ENCODE data around the gene ELK3.

The ELK3 gene

DNA sequence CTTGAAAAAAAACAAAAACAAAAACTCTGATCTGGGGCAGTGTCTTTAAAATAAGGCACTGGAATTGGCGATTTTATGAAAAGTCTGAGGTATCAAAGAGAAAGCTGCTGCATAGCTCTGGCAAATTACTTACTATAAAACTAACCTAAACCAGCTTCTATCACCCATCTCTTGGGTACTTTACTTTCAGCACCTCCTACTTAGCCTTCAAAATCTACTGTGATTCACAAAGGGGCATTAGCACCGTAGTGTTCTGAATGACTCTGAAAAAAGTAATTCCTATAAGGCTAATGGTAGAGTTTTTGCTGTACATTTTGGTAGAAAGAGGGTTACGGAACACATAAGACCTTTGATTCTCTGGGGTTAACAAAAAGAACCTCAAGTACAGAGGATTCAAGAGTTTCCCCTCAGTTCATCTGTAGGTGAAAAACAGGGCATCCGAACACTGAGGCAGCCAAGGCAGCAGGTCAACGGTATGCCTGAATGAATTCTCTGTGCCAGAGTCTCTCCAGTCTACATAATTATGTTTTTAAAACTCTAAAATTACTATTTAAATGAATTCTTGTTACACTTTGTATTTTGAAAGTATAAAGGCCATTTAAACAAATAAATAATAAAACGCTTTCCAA, 101.5 kb downstream of the ELK3 start:
- TF ChIP-seq, protein P1, sequence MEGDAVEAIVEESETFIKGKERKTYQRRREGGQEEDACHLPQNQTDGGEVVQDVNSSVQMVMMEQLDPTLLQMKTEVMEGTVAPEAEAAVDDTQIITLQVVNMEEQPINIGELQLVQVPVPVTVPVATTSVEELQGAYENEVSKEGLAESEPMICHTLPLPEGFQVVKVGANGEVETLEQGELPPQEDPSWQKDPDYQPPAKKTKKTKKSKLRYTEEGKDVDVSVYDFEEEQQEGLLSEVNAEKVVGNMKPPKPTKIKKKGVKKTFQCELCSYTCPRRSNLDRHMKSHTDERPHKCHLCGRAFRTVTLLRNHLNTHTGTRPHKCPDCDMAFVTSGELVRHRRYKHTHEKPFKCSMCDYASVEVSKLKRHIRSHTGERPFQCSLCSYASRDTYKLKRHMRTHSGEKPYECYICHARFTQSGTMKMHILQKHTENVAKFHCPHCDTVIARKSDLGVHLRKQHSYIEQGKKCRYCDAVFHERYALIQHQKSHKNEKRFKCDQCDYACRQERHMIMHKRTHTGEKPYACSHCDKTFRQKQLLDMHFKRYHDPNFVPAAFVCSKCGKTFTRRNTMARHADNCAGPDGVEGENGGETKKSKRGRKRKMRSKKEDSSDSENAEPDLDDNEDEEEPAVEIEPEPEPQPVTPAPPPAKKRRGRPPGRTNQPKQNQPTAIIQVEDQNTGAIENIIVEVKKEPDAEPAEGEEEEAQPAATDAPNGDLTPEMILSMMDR (conservative IDR thresholded peaks at IDR 0.05), result no peak
- TF ChIP-seq ZFX (IDR thresholded peaks at IDR 0.05), result no peak
- H3K27ac ChIP-seq, result no peak overlapping the region

DNA sequence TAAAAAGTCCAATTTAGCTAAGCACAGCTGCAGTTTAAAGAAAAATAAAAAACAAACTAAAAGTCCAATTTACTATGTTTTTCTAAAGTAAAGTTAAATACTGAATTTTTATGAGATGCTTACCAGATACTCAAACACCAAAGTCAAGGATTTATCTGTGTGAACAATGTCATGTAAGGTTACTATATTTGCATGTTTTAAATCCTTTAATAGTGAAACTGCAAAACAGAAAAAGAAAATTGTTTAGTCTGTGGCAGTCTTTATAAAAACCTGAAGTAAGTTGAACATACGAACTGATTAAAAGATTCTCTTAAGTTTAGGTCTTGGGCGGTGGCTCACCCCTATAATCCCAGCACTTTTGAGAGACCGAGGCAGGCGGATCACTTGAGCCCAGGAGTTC, 103.3 kb downstream of the ELK3 start:
- no peak overlapping the region for H3K27ac ChIP-seq
- TF ChIP-seq, protein P1 (conservative IDR thresholded peaks at IDR 0.05), result no peak
- TF ChIP-seq ZFX (IDR thresholded peaks at IDR 0.05), result no peak

DNA sequence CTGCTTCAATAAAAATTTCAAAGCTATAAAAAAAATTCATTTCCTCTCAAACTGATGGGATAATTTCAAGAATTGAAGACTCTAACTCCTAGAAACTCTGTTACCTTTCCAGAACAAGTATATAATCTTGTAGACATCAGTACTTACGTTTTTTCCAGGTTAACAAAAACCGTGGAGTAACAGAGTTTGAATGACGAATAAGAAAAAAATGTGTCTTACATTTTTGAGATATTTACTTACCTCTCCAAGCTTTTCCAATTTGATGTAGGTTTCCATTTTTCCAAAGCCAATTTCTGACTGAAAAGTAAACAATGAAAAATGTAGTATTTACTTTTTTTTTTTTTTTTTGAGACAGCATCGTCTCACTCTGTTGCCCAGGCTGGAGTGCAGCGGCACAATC, 105.9 kb downstream of the ELK3 start:
- no peak for TF ChIP-seq ZFX (IDR thresholded peaks at IDR 0.05)
- TF ChIP-seq, protein P1 (conservative IDR thresholded peaks at IDR 0.05), result no peak
- H3K27ac ChIP-seq, result no peak overlapping the region

DNA sequence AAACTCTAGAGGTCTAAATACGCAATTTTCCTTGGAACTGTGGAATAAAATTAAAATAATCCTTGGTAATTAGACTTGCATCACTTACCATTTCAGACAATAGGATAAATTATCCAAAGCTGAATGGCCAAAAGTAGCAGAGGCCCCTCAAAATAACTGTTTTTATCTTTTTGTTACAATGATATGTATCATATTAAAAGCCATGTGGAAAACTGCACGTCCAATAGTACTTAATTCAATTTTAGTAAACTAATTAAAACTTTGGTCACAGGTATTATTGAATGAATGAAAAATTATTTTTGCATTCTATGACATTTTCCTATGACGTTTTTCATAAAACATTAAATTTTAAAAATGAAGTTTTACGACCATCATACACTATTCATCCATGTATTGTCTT, 107.6 kb downstream of the ELK3 start:
- TF ChIP-seq, protein P1 (conservative IDR thresholded peaks at IDR 0.05), result no peak
- no peak for TF ChIP-seq ZFX (IDR thresholded peaks at IDR 0.05)
- H3K27ac ChIP-seq, result no peak overlapping the region

DNA sequence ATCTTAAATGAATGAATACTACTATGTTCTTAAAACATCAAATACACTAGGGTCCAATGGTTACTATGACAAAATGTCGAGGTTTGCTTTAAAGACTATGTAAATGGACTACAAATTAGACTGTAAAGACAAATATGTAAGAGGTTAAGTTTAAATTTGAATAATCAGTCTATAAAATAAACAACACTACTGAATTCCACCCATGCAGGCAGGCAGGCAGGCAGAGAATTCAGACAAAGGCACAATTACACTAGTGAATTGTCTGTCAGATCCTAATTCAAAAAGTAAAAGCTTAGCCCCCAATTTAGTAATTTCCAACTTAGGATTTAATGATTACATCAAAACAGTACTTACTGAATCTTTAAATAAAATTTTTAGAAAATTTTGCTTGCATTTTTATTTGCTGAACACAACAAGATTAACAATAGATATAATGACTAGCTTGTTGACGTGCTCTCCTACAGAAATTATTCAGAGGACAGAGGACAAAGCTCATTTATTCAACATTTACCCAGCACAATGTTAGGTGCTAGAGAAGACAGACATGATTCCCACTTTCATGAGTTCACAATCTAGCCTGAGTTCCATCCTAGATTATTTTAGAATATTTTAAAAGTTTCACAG, 108.6 kb downstream of the ELK3 start:
- no peak for TF ChIP-seq ZFX (IDR thresholded peaks at IDR 0.05)
- TF ChIP-seq, protein P1 (conservative IDR thresholded peaks at IDR 0.05), result no peak
- no peak overlapping the region for H3K27ac ChIP-seq

DNA sequence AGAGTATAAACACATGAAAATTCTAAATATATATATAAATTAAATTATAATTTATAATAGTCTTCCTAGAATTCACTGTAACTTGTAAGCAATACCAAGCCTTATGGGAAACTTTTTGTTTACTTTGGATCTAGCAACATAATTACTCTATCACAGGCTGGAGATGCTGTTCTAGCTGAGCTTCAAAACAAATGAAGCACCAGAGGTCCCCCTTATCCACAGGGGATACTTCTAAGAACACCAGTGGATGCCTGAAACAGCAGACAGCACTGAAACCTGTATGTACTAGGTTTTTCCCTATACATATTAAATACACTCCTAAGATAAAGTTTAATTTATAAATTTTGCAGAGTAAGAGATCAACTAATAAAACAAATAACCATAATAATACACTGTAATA, 109.5 kb downstream of the ELK3 start:
- no peak overlapping the region for H3K27ac ChIP-seq
- TF ChIP-seq, protein P1 (conservative IDR thresholded peaks at IDR 0.05), result no peak
- no peak for TF ChIP-seq ZFX (IDR thresholded peaks at IDR 0.05)

DNA sequence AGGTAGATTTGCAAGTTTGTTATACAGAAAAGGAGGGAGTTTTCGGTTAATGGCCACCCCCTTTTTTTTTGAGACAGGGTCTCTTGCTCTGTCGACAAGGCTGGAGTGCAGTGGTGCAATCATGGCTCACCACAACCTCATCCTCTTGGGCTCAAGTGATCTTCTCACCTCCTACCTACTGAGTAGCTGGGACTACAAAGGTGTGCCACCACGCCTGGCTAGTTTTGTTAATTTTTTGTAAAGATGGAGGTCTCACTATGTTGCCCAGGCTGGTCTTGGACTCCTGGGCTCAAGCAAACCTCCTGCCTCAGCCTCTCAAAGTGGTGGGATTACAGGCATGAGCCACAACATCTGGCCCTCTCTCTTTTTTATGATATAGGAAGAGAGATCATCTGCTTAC, 111.5 kb downstream of the ELK3 start:
- no peak overlapping the region for H3K27ac ChIP-seq
- TF ChIP-seq ZFX (IDR thresholded peaks at IDR 0.05), result no peak
- TF ChIP-seq, protein P1 (conservative IDR thresholded peaks at IDR 0.05), result no peak

All from C4-2B (cell line).